Choroid plexus epithelial cell (primary cell): ENCODE measurements around the gene DLST.

Experiments
- DNase-seq: peaks from one replicate; pipeline ENCODE4 v3.0.0-alpha.2; 2010; ENCODE audit warnings: low read depth
- H3K4me3 ChIP-seq: 2 replicates; pipeline ENCODE4 v1.5.1; 2011; ENCODE audit warnings: low read depth, mild to moderate bottlenecking, control low read depth, low read length, moderate library complexity
- CTCF ChIP-seq: conservative IDR thresholded peaks from 2 replicates; pipeline ENCODE4 v1.5.1; 2011; ENCODE audit warnings: low read depth, mild to moderate bottlenecking, control low read depth, inconsistent platforms, low read length, moderate library complexity

DLST gene

DNA sequence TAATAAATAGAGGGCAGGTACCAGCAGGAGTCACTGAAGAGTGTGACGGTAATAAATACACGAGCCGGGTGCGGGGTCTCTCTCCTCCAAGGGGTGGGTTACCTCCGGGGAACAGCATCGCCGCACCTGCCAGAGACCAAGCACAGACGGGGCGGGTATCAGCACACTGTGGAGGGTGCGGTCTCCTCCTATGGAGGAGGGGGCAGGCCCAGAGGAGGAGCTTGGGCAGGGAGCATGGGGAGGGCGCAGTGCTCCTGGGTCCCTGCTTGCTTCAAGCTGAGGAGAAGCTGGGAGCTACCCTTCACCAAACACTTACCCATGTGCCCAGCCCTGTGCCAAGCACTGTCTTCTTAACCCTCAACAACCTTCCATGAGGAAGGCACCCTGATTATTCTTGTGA lies 60.9 kb downstream of the DLST start:
- no peak for TF ChIP-seq CTCF
- DNase-seq = no peak
- H3K4me3 ChIP-seq = no peak overlapping the region

GRCh38 chr14:74945261-74945851 lies 63.6 kb downstream of the DLST start:
- no peak for DNase-seq
- TF ChIP-seq CTCF = peak; percentile 74
- no peak overlapping the region for H3K4me3 ChIP-seq

DNA sequence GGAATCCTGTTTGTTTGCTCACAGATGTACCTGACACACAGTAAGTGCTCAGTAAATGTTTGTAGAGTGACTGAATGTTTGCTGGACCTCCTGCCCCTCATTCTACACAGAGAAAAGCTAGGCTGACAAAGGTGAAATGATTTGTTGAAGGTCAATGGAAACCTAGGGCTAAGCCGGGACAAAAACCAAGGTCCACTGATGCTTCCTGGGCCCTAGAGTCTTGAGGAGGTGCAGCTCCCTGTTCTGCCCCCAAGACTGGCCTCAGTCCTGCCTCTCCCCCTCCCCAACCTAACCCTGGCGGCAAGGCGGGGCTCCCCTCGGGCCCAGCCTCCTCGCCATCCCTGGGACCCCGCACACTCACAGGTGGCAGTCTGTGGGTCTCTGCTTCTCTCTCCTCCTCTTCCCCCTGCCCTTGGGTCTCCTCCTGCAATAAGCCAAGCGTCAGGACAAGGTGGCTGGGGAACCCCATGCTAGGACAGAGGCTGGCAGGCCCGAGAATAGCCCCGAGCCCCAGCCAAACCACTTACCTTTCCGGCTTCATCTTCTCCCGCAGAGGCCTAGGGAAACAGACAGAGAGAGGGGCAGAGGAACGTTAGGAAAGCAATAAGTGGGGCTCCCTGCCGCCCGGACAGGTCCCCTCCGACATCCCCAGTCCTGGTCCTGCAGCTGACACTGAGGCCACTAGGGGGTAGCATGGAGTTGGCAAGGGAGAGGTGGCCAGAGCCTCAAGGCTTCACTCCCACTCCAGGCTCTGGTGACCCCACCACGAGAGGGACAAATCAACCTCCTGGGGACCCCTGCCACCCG lies 64.3 kb downstream of the DLST start:
- peak; percentile 76 for DNase-seq
- H3K4me3 ChIP-seq = no peak overlapping the region
- peak; percentile 93 for TF ChIP-seq CTCF

GRCh38 chr14:74946659-74947281 lies 65.1 kb downstream of the DLST start:
- no peak overlapping the region for H3K4me3 ChIP-seq
- no peak for DNase-seq
- TF ChIP-seq CTCF = no peak

DNA sequence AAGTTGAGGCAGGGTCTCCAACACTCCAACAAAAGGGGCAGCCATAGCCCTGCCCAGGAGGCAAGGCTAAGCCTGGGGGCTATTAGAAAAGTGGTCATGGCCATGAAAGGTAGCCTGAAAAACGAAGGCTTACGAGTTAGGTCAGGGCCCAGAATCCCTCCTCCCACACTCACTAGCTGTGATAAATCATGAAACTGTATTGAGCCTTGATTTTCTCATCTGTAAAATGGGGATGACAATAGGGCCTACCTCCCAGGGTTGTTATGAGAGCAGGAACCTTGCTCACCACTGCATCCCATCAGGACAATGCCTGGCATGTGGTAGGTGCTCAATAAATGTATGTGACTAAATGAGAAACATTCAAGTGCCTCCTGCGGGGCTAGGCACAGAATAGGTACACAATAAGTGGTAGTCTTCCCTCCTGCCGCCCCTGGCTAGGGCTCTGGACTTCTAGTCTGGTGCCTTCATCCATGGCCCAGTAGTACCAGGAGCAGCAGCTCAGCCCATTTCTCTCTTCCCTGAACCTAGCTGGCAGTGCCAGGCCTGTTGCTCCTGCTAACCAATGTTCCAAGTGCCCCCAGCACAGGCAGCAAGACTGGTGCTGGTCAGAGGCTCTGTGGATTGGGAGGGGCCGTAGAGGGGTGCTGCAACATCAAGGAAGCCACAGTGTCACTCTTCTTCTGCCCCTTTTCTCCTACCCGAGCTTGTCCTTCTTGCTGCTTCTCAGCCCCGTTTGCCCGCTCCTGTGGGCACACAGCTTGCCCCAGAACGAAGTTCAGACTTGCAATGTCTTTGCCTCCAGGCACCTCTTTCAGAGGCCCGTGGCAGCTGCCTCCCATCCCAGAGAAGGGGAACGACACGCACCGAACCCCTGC lies 65.9 kb downstream of the DLST start:
- no peak for TF ChIP-seq CTCF
- no peak for DNase-seq
- no peak overlapping the region for H3K4me3 ChIP-seq

GRCh38 chr14:74948228-74949175 lies 66.8 kb downstream of the DLST start:
- no peak overlapping the region for H3K4me3 ChIP-seq
- TF ChIP-seq CTCF = no peak
- no peak for DNase-seq
